Pancreas (tissue), 10 donors: Measurements from ENCODE around the gene ZFYVE16. TPM values are rescaled to one million over a fixed set of nuclear protein-coding genes. Genes with fewer than 3 reads are reported as not detected.
"Not testable (repeated sequence)": the region's sequence is repeated elsewhere in the genome, so short reads cannot be mapped to it uniquely, and the experiment has no call there.

Source experiments
- ATAC-seq, 4 donors: fragments of 200-7000 bp; cut with Tn5 transposase; one replicate each; pipeline versions ENCODE4 v1.8.0 to v1.9.1; 2020; ENCODE audit warnings: mild to moderate bottlenecking in 4 of 4, moderate library complexity in 4 of 4
- DNase-seq, 6 donors: peaks; one replicate each; pipeline ENCODE4 v3.0.0-alpha.2; 2020
- FAIRE-seq: peaks from 2 replicates; lab custom pipeline; 2012; peaks lifted over from hg19 to GRCh38; lab: Jason Lieb, UNC
- H3K27ac ChIP-seq, 4 donors: fragments of 200-600 bp; sonication (generic); 1 replicate in 3 of 4; 2 replicates in 1 of 4; pipeline versions ENCODE4 v1.5.0 to v1.8.0; 2020
- H3K27me3 ChIP-seq, 4 donors: fragments of 200-600 bp; one replicate each; pipeline ENCODE4 v1.8.0; 2021
- H3K36me3 ChIP-seq, 3 donors: fragments of 200-600 bp; sonication (generic) in 1 of 3; one replicate each; pipeline versions ENCODE4 v1.5.0 to v1.8.0; 2020 to 2021
- H3K4me1 ChIP-seq, 3 donors: fragments of 200-600 bp; one replicate each; pipeline ENCODE4 v1.8.0; 2021
- H3K4me3 ChIP-seq, 4 donors: fragments of 200-600 bp; sonication (generic) in 2 of 4; one replicate each; pipeline versions ENCODE4 v1.5.0 to v1.8.0; 2020 to 2021
- H3K9me3 ChIP-seq, 4 donors: fragments of 200-600 bp; one replicate each; pipeline ENCODE4 v1.8.0; 2021
- CTCF ChIP-seq, 4 donors: fragments of 200-600 bp; sonication (generic) in 3 of 4; IDR thresholded peaks; one replicate each; pipeline versions ENCODE4 v1.5.0 to v1.8.0; 2021; ENCODE audit warnings: antibody characterized with exemption in 4 of 4
- WGBS, 2 donors: extraction: QIAGEN DNeasy Blood & Tissue Kit; methylation state at CpG; one replicate each; pipeline ENCODE4 v1.1.7; 2013; 5-methylcytosine and 5-hydroxymethylcytosine counted together
- intact Hi-C, 3 donors: fragments of 100-400 bp; cut with DNase I; formaldehyde crosslinking; loops; one replicate each; pipeline versions ENCODE4 v1.11.1 to v1.14.2; 2022
- polyA plus RNA-seq, 2 donors: library from polyadenylated mRNA; stranded (reverse); fragments of 200-250 nt; gene quantifications; one replicate each; pipeline ENCODE4 v1.2.3, GENCODE V29; 2013
- total RNA-seq, 6 donors: library from RNA; stranded (reverse); fragmentation: NEBNext Ultra II Directional in 4 of 6; extraction: Animal tissue kit (Norgen Biotek cat#: 25700) in 4 of 6; gene quantifications; one replicate each; pipeline versions ENCODE4 v1.2.1 to v1.2.4, GENCODE V29; 2021 to 2023
- donor health status: healthy with polysubstance abuse.
- donor health status: DM: no; HTN: no; CAD: no; lungs with moderate emphysema.
- donor health status: DM: no; HTN: no; CAD: no.
- donor health status: control.
- donor health status: control.
- donor health status: Bipolar disorder and iron deficiency.
- donor health status: DM: yes; HTN: yes; CAD: no.
- donor health status: DM: no; HTN: no; CAD: no.
- donor health status: DM: no; HTN: no; CAD: no.
- donor health status: DM: yes; HTN: yes; CAD: no.

ZFYVE16 gene
- total and polyA plus RNA-seq, 8 donors, result 6.3 to 22.6 (median 8.7) TPM

- 87 to 91% methylated on average over 3 of the region's 3 CpGs for WGBS, 2 donors
- no peak for ATAC-seq
- H3K27me3 ChIP-seq, result no peaks in the 10 kb centered on the region
- FAIRE-seq, result no peak
- no peak for DNase-seq
- H3K9me3 ChIP-seq, result no peaks in the 10 kb centered on the region
- no peak for TF ChIP-seq CTCF (IDR thresholded peaks at IDR 0.05)
- H3K27ac ChIP-seq, result no peak overlapping the region
- no peaks in the 10 kb centered on the region for H3K4me1 ChIP-seq
- no peaks in the 10 kb centered on the region for H3K36me3 ChIP-seq
- no peak overlapping the region for H3K4me3 ChIP-seq
- intact Hi-C loops, result loop anchor here in 1 of 3 donors (10.0 kb wide), 1 partner anchor 172 kb away; no protein-coding TSS in a partner anchor
Measured at GRCh38 chr5:80492741-80493140, 84.9 kb downstream of the ZFYVE16 start.

GRCh38 chr5:80493443-80493842 lies 85.6 kb downstream of the ZFYVE16 start:
- 79 to 84% methylated on average over 7 of the region's 7 CpGs for WGBS, 2 donors
- not testable (repeated sequence) for H3K9me3 ChIP-seq, ATAC-seq, H3K36me3 ChIP-seq, H3K4me3 ChIP-seq, H3K27me3 ChIP-seq, DNase-seq, FAIRE-seq, H3K4me1 ChIP-seq, H3K27ac ChIP-seq
- intact Hi-C loops, result loop anchor here in 1 of 3 donors (10.0 kb wide), 1 partner anchor 171 kb away; no protein-coding TSS in a partner anchor

GRCh38 chr5:80495891-80496290 lies 88.0 kb downstream of the ZFYVE16 start:
- H3K36me3 ChIP-seq, result no peaks in the 10 kb centered on the region
- DNase-seq, result no peak
- H3K4me3 ChIP-seq, result no peak overlapping the region
- 98 to 100% methylated on average over 2 of the region's 2 CpGs for WGBS, 2 donors
- H3K4me1 ChIP-seq, result no peaks in the 10 kb centered on the region
- ATAC-seq, result no peak
- H3K27me3 ChIP-seq, result no peaks in the 10 kb centered on the region
- intact Hi-C loops, result loop anchor here in 1 of 3 donors (10.0 kb wide), 1 partner anchor 169 kb away; no protein-coding TSS in a partner anchor
- FAIRE-seq, result no peak
- H3K9me3 ChIP-seq, result no peaks in the 10 kb centered on the region
- H3K27ac ChIP-seq, result no peak overlapping the region
- TF ChIP-seq CTCF (IDR thresholded peaks at IDR 0.05), result no peak

- Histone ChIP-seq H3K27ac (no peak overlapping the region), H3K4me3 (no peak overlapping the region), H3K27me3 (no peaks in the 10 kb centered on the region), H3K9me3 (no peaks in the 10 kb centered on the region), H3K36me3 (no peaks in the 10 kb centered on the region), H3K4me1 (no peaks in the 10 kb centered on the region)
- WGBS, 2 donors, result 95% methylated on average over 2 of the region's 2 CpGs
- DNase-seq (no peak), ATAC-seq (no peak), FAIRE-seq (no peak)
- TF ChIP-seq CTCF (IDR thresholded peaks at IDR 0.05), result no peak
- intact Hi-C loops, result no loop called here
Measured at GRCh38 chr5:80502800-80503199, 94.9 kb downstream of the ZFYVE16 start.

GRCh38 chr5:80503641-80504040 lies 95.8 kb downstream of the ZFYVE16 start:
- Histone ChIP-seq H3K4me3 (no peak overlapping the region), H3K27ac (no peak overlapping the region), H3K4me1 (no peaks in the 10 kb centered on the region), H3K36me3 (no peaks in the 10 kb centered on the region), H3K9me3 (no peaks in the 10 kb centered on the region), H3K27me3 (no peaks in the 10 kb centered on the region)
- FAIRE-seq (no peak), ATAC-seq (peak in 2 of 4 donors; percentile 29 to 39), DNase-seq (no peak)
- no peak for TF ChIP-seq CTCF (IDR thresholded peaks at IDR 0.05)
- 79 to 81% methylated on average over 1 of the region's 1 CpG for WGBS, 2 donors
- intact Hi-C loops, result no loop called here
